Liver (tissue), 9 donors: Measurements from ENCODE around the gene SRD5A1. TPM values are rescaled to one million over a fixed set of nuclear protein-coding genes. Genes with fewer than 3 reads are reported as not detected.

Source experiments
- DNase-seq: peaks from one replicate; pipeline ENCODE4 v3.0.0-alpha.2; 2017; ENCODE audit warnings: low spot score
- H3K27ac ChIP-seq, 2 donors: one replicate each; pipeline ENCODE4 v1.7.0; 2013; ENCODE audit warnings: inconsistent platforms in 2 of 2, low read length in 2 of 2, control low read depth in 1 of 2, low read depth in 1 of 2, mild to moderate bottlenecking in 1 of 2
- H3K27me3 ChIP-seq, 4 donors: one replicate each; pipeline versions ENCODE4 v1.6.1 to v1.7.0; 2013; ENCODE audit warnings: low read length in 3 of 4, inconsistent platforms in 1 of 4, mild to moderate bottlenecking in 1 of 4, moderate library complexity in 1 of 4; ENCODE audit not compliant: control insufficient read depth in 4 of 4, insufficient read depth in 4 of 4
- H3K36me3 ChIP-seq, 4 donors: one replicate each; pipeline versions ENCODE4 v1.6.1 to v1.7.0; 2013; ENCODE audit warnings: low read length in 3 of 4, mild to moderate bottlenecking in 3 of 4, low read depth in 1 of 4, moderate library complexity in 1 of 4; ENCODE audit not compliant: control insufficient read depth in 4 of 4, insufficient read depth in 3 of 4
- H3K4me1 ChIP-seq, 4 donors: one replicate each; pipeline versions ENCODE4 v1.6.1 to v1.7.0; 2013; ENCODE audit warnings: low read length in 3 of 4, mild to moderate bottlenecking in 3 of 4, moderate library complexity in 1 of 4; ENCODE audit not compliant: control insufficient read depth in 4 of 4, insufficient read depth in 4 of 4
- H3K4me3 ChIP-seq, 3 donors: one replicate each; pipeline versions ENCODE4 v1.6.1 to v1.7.0; 2013; ENCODE audit warnings: low read length in 3 of 3, control low read depth in 1 of 3, low read depth in 1 of 3, mild to moderate bottlenecking in 1 of 3
- H3K9ac ChIP-seq, 2 donors: one replicate each; pipeline ENCODE4 v1.7.0; 2013; ENCODE audit warnings: low read length in 2 of 2, mild to moderate bottlenecking in 2 of 2, moderate library complexity in 2 of 2, control low read depth in 1 of 2, low read depth in 1 of 2
- H3K9me3 ChIP-seq, 4 donors: one replicate each; pipeline versions ENCODE4 v1.6.1 to v1.7.0; 2013; ENCODE audit warnings: low read length in 3 of 4; ENCODE audit not compliant: control insufficient read depth in 4 of 4
- ATF3 ChIP-seq: IDR thresholded peaks from 2 replicates; pipeline ENCODE4 v1.6.1; 2016; ENCODE audit warnings: antibody characterized with exemption
- CTCF ChIP-seq: fragments of 150-350 bp; IDR thresholded peaks from 2 replicates; pipeline ENCODE4 v1.5.1; 2017; ENCODE audit warnings: improper control_type of control experiment, low read depth, low read length; ENCODE audit not compliant: missing input control
- FOXA2 ChIP-seq: IDR thresholded peaks from 2 replicates; pipeline ENCODE4 v1.6.1; 2016; ENCODE audit warnings: antibody characterized with exemption
- GABPA ChIP-seq, 2 donors: IDR thresholded peaks in 1 of 2; conservative IDR thresholded peaks in 1 of 2; 2 replicates each; pipeline ENCODE4 v1.6.1; 2016; ENCODE audit warnings: antibody characterized with exemption in 2 of 2, mild to moderate bottlenecking in 1 of 2, moderate library complexity in 1 of 2
- HNF4A ChIP-seq, 2 donors: conservative IDR thresholded peaks; 2 replicates each; pipeline ENCODE4 v1.6.1; 2016; ENCODE audit warnings: antibody characterized with exemption in 2 of 2, mild to moderate bottlenecking in 2 of 2
- HNF4G ChIP-seq: IDR thresholded peaks from 2 replicates; pipeline ENCODE4 v1.6.1; 2016; ENCODE audit warnings: antibody characterized with exemption
- JUND ChIP-seq, 2 donors: IDR thresholded peaks; 2 replicates each; pipeline ENCODE4 v1.6.1; 2016; ENCODE audit warnings: antibody characterized with exemption in 2 of 2
- MAX ChIP-seq: IDR thresholded peaks from 2 replicates; pipeline ENCODE4 v1.6.1; 2016; ENCODE audit warnings: antibody characterized with exemption
- NR2F2 ChIP-seq: IDR thresholded peaks from 2 replicates; pipeline ENCODE4 v1.6.1; 2016; ENCODE audit warnings: antibody characterized with exemption
- REST ChIP-seq: IDR thresholded peaks from 2 replicates; pipeline ENCODE4 v1.6.1; 2016; ENCODE audit warnings: antibody characterized with exemption, mild to moderate bottlenecking
- RXRA ChIP-seq, 2 donors: IDR thresholded peaks; 2 replicates each; pipeline ENCODE4 v1.6.1; 2017 to 2018; ENCODE audit warnings: antibody characterized with exemption in 2 of 2, mild to moderate bottlenecking in 1 of 2
- SP1 ChIP-seq: IDR thresholded peaks from 2 replicates; pipeline ENCODE4 v1.6.1; 2018; ENCODE audit warnings: antibody characterized with exemption, mild to moderate bottlenecking
- TAF1 ChIP-seq: conservative IDR thresholded peaks from 2 replicates; pipeline ENCODE4 v1.6.1; 2016; ENCODE audit warnings: antibody characterized with exemption, mild to moderate bottlenecking
- YY1 ChIP-seq: IDR thresholded peaks from 2 replicates; pipeline ENCODE4 v1.6.1; 2016; ENCODE audit warnings: antibody characterized with exemption, mild to moderate bottlenecking
- ZBTB33 ChIP-seq: IDR thresholded peaks from 2 replicates; pipeline ENCODE4 v1.6.1; 2016; ENCODE audit warnings: antibody characterized with exemption
- WGBS: extraction: QIAGEN DNeasy Blood & Tissue Kit; methylation state at CpG from one replicate; pipeline ENCODE4 v1.1.7; 2013; 5-methylcytosine and 5-hydroxymethylcytosine counted together
- polyA plus RNA-seq, 2 donors: library from polyadenylated mRNA; stranded (reverse) in 1 of 2; unstranded in 1 of 2; fragments of 200-250 nt in 1 of 2; fragments of >200 nt in 1 of 2; fragmentation: Nextera tagmentation in 1 of 2; extraction: Ambion mirVana in 1 of 2; gene quantifications; one replicate each; pipeline versions ENCODE4 v1.2.1 to v1.2.3, GENCODE V29; 2013 to 2015
- total RNA-seq, 2 donors: library from RNA; depleted of rRNA; stranded (reverse); fragments of >200 nt; gene quantifications; one replicate each; pipeline ENCODE4 v1.2.3, GENCODE V29; 2014
- donor health status: healthy.
- donor health status: healthy.
- donor health status: healthy.
- donor health status: healthy.
- donor health status: healthy.

The SRD5A1 gene
- total and polyA plus RNA-seq, 4 donors: 6.3 to 87.0 (median 47.7) TPM

GRCh38 chr5:6637022-6637421 is 3.8 kb downstream of the SRD5A1 start:
- Histone ChIP-seq H3K36me3 (no peaks in the 10 kb centered on the region), H3K9ac (no peak overlapping the region), H3K27me3 (no peaks in the 10 kb centered on the region), H3K4me3 (no peak overlapping the region), H3K4me1 (peaks cover 8 to 40% (median 27%) of the 10 kb centered on the region in 4 donors), H3K27ac (peak overlapping the region; percentile 18 to 56), H3K9me3 (no peaks in the 10 kb centered on the region)
- TF ChIP-seq HNF4G (no peak), ATF3 (no peak), CTCF (no peak), FOXA2 (no peak), YY1 (no peak), ZBTB33 (no peak), GABPA (IDR thresholded peaks at IDR 0.05 in 1 of 2, conservative IDR thresholded peaks at IDR 0.05 in 1 of 2) (no peak), MAX (no peak), SP1 (no peak), REST (no peak)
- 72% methylated on average over 10 of the region's 10 CpGs for WGBS
- DNase-seq: no peak

GRCh38 chr5:6637590-6637989 is 4.3 kb downstream of the SRD5A1 start:
- no peaks in the 10 kb centered on the region for H3K36me3 ChIP-seq
- no peaks in the 10 kb centered on the region for H3K9me3 ChIP-seq
- TF ChIP-seq JUND (IDR thresholded peaks at IDR 0.05) (no peak), ATF3 (no peak), HNF4A (conservative IDR thresholded peaks at IDR 0.05) (peak; percentile 60 to 61), FOXA2 (no peak), RXRA (IDR thresholded peaks at IDR 0.05) (peak; percentile 54 to 63), SP1 (peak; percentile 23), TAF1 (peak; percentile 27), NR2F2 (no peak), MAX (no peak)
- peaks cover 8 to 35% (median 24%) of the 10 kb centered on the region in 4 donors for H3K4me1 ChIP-seq
- H3K4me3 ChIP-seq: no peak overlapping the region
- 58% methylated on average over 6 of the region's 6 CpGs for WGBS
- no peak overlapping the region for H3K9ac ChIP-seq
- peak overlapping the region; percentile 18 to 56 for H3K27ac ChIP-seq
- H3K27me3 ChIP-seq: no peaks in the 10 kb centered on the region
- DNase-seq: no peak
